OCI-LY7 (cell line): Measurements from ENCODE around the gene PTPRM. TPM values are rescaled to one million over a fixed set of nuclear protein-coding genes. Genes with fewer than 3 reads are reported as not detected.

ENCODE experiments used
- BruUV-seq: library from RNA; stranded (reverse); fragments of 400-500 nt; replicated peaks from 2 replicates; lab custom pipeline; 2021; lab: Mats Ljungman, UMichigan
- CTCF ChIA-PET: fragments of 300-600 bp; sonication (Branson Sonifier 250); formaldehyde crosslinking; loops from one replicate; lab custom pipeline; 2022; ENCODE audit warnings: antibody characterized with exemption; ENCODE audit not compliant: unreplicated experiment; lab: Charles Lee
- POLR2A ChIA-PET: fragments of 300-600 bp; sonication (Branson Sonifier 250); formaldehyde crosslinking; loops from one replicate; lab custom pipeline; 2022; ENCODE audit warnings: antibody characterized with exemption; lab: Charles Lee
- DNase-seq: peaks from one replicate; pipeline ENCODE4 v3.0.0-alpha.2; 2015; ENCODE audit warnings: low spot score
- H2AFZ ChIP-seq: fragments of 200-600 bp; sonication (generic), shearing (Covaris generic); 2 replicates; pipeline ENCODE4 v1.6.1; 2014; ENCODE audit warnings: mild to moderate bottlenecking, antibody characterized with exemption, low read length, moderate library complexity
- H3K27ac ChIP-seq: fragments of 200-600 bp; sonication (generic); 2 replicates; pipeline ENCODE4 v1.5.1; 2014; ENCODE audit warnings: mixed run types, low read depth, mild to moderate bottlenecking, moderate library complexity, low read length, inconsistent platforms; ENCODE audit not compliant: poor library complexity, severe bottlenecking
- H3K36me3 ChIP-seq: fragments of 200-600 bp; sonication (generic); 2 replicates; pipeline ENCODE4 v1.6.1; 2014; ENCODE audit warnings: mild to moderate bottlenecking, antibody characterized with exemption, low read length, moderate library complexity, mixed read lengths; ENCODE audit not compliant: insufficient read depth
- H3K4me1 ChIP-seq: fragments of 200-600 bp; sonication (generic); 2 replicates; pipeline ENCODE4 v1.5.1; 2014; ENCODE audit warnings: mild to moderate bottlenecking, low read length; ENCODE audit not compliant: insufficient read depth, poor library complexity, severe bottlenecking
- H3K4me2 ChIP-seq: fragments of 200-600 bp; sonication (generic); 2 replicates; pipeline ENCODE4 v1.6.1; 2014; ENCODE audit warnings: mild to moderate bottlenecking, low read length
- H3K4me3 ChIP-seq: fragments of 200-600 bp; sonication (generic); 2 replicates; pipeline ENCODE4 v1.5.1; 2014; ENCODE audit warnings: mild to moderate bottlenecking, low read depth, low read length; ENCODE audit not compliant: poor library complexity, severe bottlenecking
- H3K79me2 ChIP-seq: fragments of 200-600 bp; sonication (generic); 2 replicates; pipeline ENCODE4 v1.6.1; 2016; ENCODE audit warnings: low read depth, mild to moderate bottlenecking, low read length, moderate library complexity, mixed read lengths; ENCODE audit not compliant: insufficient read depth
- H3K9me2 ChIP-seq: fragments of 200-600 bp; sonication (generic); 2 replicates; pipeline ENCODE4 v1.6.1; 2016; ENCODE audit warnings: mild to moderate bottlenecking, low read length, mixed read lengths; ENCODE audit not compliant: insufficient read depth
- H3K9me3 ChIP-seq: fragments of 200-600 bp; sonication (generic); 2 replicates; pipeline ENCODE4 v1.6.1; 2014; ENCODE audit warnings: mild to moderate bottlenecking, mixed run types, low read length, mixed read lengths
- H4K20me1 ChIP-seq: fragments of 200-600 bp; sonication (generic); 2 replicates; pipeline ENCODE4 v1.6.1; 2014; ENCODE audit warnings: mild to moderate bottlenecking, antibody characterized with exemption, low read length, moderate library complexity, mixed read lengths; ENCODE audit not compliant: insufficient read depth
- EZH2phosphoT487 ChIP-seq: fragments of 200-600 bp; sonication (generic); IDR thresholded peaks from 2 replicates; pipeline ENCODE4 v1.6.1; 2018; ENCODE audit warnings: low read depth, borderline replicate concordance, mild to moderate bottlenecking, mixed run types, antibody characterized with exemption, low read length, moderate library complexity, mixed read lengths
- intact Hi-C: fragments of 100-400 bp; cut with micrococcal nuclease; formaldehyde crosslinking; loops from one replicate; pipeline ENCODE4 v1.10.0; 2022; ENCODE audit not compliant: unreplicated experiment
- total RNA-seq, 2 experiments: library from RNA; depleted of rRNA in 1 of 2; stranded (reverse); fragments of >200 nt in 1 of 2; shearing (Covaris generic) in 1 of 2; gene quantifications; 2 replicates each; pipeline ENCODE4 v1.2.3, GENCODE V29; 2014 to 2022
- TF ChIP-seq, protein P1 (sequence below): fragments of 200-600 bp; sonication (generic); conservative IDR thresholded peaks from 2 replicates; pipeline ENCODE4 v1.5.1; 2014; ENCODE audit warnings: mild to moderate bottlenecking, antibody characterized with exemption, low read length, moderate library complexity, mixed read lengths

Gene PTPRM
- total RNA-seq, 2 experiments from 2014 or later, result not detected

DNA sequence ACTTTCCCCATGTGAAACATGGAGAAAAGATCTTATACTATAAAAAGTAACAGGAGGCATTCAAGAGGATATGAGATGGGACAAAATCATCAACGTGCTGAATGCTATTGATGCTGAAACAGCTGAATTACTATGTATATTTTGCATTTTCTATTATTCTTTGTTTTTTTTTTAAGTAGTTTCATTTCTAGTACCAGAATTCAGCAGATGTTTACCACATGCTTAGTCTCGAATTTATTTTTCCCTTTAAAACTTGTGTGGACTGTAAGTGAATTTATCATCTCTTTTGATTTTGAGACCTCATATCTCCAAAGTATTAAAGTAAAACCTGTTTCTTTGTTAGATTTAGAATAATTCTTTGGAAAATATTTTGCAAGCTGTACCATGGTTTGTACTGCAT lies 205.8 kb downstream of the PTPRM start:
- DNase-seq, result no peak
- Histone ChIP-seq H2AFZ (no peak overlapping the region), H3K79me2 (no peaks in the 10 kb centered on the region), H4K20me1 (no peaks in the 10 kb centered on the region), H3K4me1 (no peaks in the 10 kb centered on the region), H3K9me3 (no peaks in the 10 kb centered on the region), H3K36me3 (no peaks in the 10 kb centered on the region), H3K27ac (no peak overlapping the region), H3K9me2 (no peaks in the 10 kb centered on the region), H3K4me2 (no peak overlapping the region), H3K4me3 (no peak overlapping the region)
- ChIA-PET CTCF (no interaction called here), POLR2A (interaction anchor here (0.7 kb wide), 1 partner anchor 147 kb away, joined by 4 read pairs; no protein-coding TSS in a partner anchor)
- intact Hi-C loops, result no loop called here
- BruUV-seq, result no TSS peak
- TF ChIP-seq, protein P1, sequence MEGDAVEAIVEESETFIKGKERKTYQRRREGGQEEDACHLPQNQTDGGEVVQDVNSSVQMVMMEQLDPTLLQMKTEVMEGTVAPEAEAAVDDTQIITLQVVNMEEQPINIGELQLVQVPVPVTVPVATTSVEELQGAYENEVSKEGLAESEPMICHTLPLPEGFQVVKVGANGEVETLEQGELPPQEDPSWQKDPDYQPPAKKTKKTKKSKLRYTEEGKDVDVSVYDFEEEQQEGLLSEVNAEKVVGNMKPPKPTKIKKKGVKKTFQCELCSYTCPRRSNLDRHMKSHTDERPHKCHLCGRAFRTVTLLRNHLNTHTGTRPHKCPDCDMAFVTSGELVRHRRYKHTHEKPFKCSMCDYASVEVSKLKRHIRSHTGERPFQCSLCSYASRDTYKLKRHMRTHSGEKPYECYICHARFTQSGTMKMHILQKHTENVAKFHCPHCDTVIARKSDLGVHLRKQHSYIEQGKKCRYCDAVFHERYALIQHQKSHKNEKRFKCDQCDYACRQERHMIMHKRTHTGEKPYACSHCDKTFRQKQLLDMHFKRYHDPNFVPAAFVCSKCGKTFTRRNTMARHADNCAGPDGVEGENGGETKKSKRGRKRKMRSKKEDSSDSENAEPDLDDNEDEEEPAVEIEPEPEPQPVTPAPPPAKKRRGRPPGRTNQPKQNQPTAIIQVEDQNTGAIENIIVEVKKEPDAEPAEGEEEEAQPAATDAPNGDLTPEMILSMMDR, result no peak
- TF ChIP-seq EZH2phosphoT487, result no peak

GRCh38 chr18:7775128-7775527 lies 208.0 kb downstream of the PTPRM start:
- ChIA-PET POLR2A (interaction anchor here (0.6 kb wide), 1 partner anchor 1668 kb away, joined by 3 read pairs; no protein-coding TSS in a partner anchor), CTCF (no interaction called here)
- Histone ChIP-seq H3K79me2 (no peaks in the 10 kb centered on the region), H4K20me1 (no peaks in the 10 kb centered on the region), H3K27ac (no peak overlapping the region), H3K36me3 (no peaks in the 10 kb centered on the region), H3K4me2 (no peak overlapping the region), H3K4me1 (no peaks in the 10 kb centered on the region), H3K9me3 (no peaks in the 10 kb centered on the region), H2AFZ (no peak overlapping the region), H3K9me2 (no peaks in the 10 kb centered on the region), H3K4me3 (no peak overlapping the region)
- BruUV-seq, result no TSS peak
- TF ChIP-seq EZH2phosphoT487, result no peak
- TF ChIP-seq, protein P1, result no peak
- DNase-seq, result no peak
- intact Hi-C loops, result no loop called here

GRCh38 chr18:7775843-7776242 lies 208.7 kb downstream of the PTPRM start:
- CTCF ChIA-PET, result no interaction called here
- no peaks in the 10 kb centered on the region for H3K36me3 ChIP-seq
- no peaks in the 10 kb centered on the region for H3K4me1 ChIP-seq
- H3K27ac ChIP-seq, result no peak overlapping the region
- H3K9me3 ChIP-seq, result no peaks in the 10 kb centered on the region
- no peak overlapping the region for H3K4me2 ChIP-seq
- TF ChIP-seq, protein P1, result no peak
- no peak for TF ChIP-seq EZH2phosphoT487
- H3K4me3 ChIP-seq, result no peak overlapping the region
- BruUV-seq, result no TSS peak
- H2AFZ ChIP-seq, result no peak overlapping the region
- intact Hi-C loops, result no loop called here
- no peaks in the 10 kb centered on the region for H3K9me2 ChIP-seq
- DNase-seq, result no peak
- no peaks in the 10 kb centered on the region for H4K20me1 ChIP-seq
- POLR2A ChIA-PET, result interaction anchor here (0.6 kb wide), 1 partner anchor 1667 kb away, joined by 3 read pairs; no protein-coding TSS in a partner anchor
- no peaks in the 10 kb centered on the region for H3K79me2 ChIP-seq
